GM19452 (cell line): ENCODE data around the gene ADCK2.
A peak's percentile ranks its signal among the peaks of the same experiment; 100 is the strongest.
"Not testable (repeated sequence)": the region's sequence is repeated elsewhere in the genome, so short reads cannot be mapped to it uniquely, and the experiment has no call there.

Experiments used
- ATAC-seq: cut with Tn5 transposase; IDR thresholded peaks from one replicate; pipeline ENCODE4 v1.9.1; 2021; ENCODE audit not compliant: unreplicated experiment

The ADCK2 gene

GRCh38 chr7:140691376-140692045, 18.8 kb downstream of the ADCK2 start:
- ATAC-seq, result no peak

- not testable (repeated sequence) for ATAC-seq
Measured at GRCh38 chr7:140693849-140694248, 21.1 kb downstream of the ADCK2 start.

- ATAC-seq, result no peak
Measured at GRCh38 chr7:140694592-140694991, 21.8 kb downstream of the ADCK2 start.

- no peak for ATAC-seq
Measured at GRCh38 chr7:140695381-140695780, 22.6 kb downstream of the ADCK2 start.

GRCh38 chr7:140696024-140696679, 23.4 kb downstream of the ADCK2 start:
- peak; percentile 5 for ATAC-seq

- peak; percentile 94 for ATAC-seq
Measured at GRCh38 chr7:140696680-140697446, 24.1 kb downstream of the ADCK2 start, which contains the start of gene NDUFB2. Gene NDUFB2, plus strand, starts transcription at chr7:140696708. Its CDS starts 37 bp downstream, at chr7:140696745.

- ATAC-seq, result no peak
Measured at GRCh38 chr7:140697447-140698143, 24.9 kb downstream of the ADCK2 start.

- no peak for ATAC-seq
Measured at GRCh38 chr7:140698477-140698876, 25.7 kb downstream of the ADCK2 start.

GRCh38 chr7:140702774-140703173, 30.0 kb downstream of the ADCK2 start:
- ATAC-seq, result no peak

GRCh38 chr7:140704205-140704604, 31.5 kb downstream of the ADCK2 start:
- no peak for ATAC-seq

GRCh38 chr7:140707132-140707531, 34.4 kb downstream of the ADCK2 start:
- no peak for ATAC-seq

GRCh38 chr7:140708764-140709163, 36.0 kb downstream of the ADCK2 start:
- ATAC-seq, result not testable (repeated sequence)

- ATAC-seq, result not testable (repeated sequence)
Measured at GRCh38 chr7:140712392-140712791, 39.6 kb downstream of the ADCK2 start.

- ATAC-seq, result no peak
Measured at GRCh38 chr7:140714331-140715040, 41.7 kb downstream of the ADCK2 start.

GRCh38 chr7:140719721-140720120, 47.0 kb downstream of the ADCK2 start:
- ATAC-seq, result no peak

- ATAC-seq, result no peak
Measured at GRCh38 chr7:140722254-140722653, 49.5 kb downstream of the ADCK2 start.

GRCh38 chr7:140723006-140723405, 50.3 kb downstream of the ADCK2 start:
- no peak for ATAC-seq

- no peak for ATAC-seq
Measured at GRCh38 chr7:140723574-140723973, 50.8 kb downstream of the ADCK2 start.

- no peak for ATAC-seq
Measured at GRCh38 chr7:140724706-140725105, 52.0 kb downstream of the ADCK2 start.

- ATAC-seq, result no peak
Measured at GRCh38 chr7:140726281-140726680, 53.5 kb downstream of the ADCK2 start.

GRCh38 chr7:140732416-140732815, 59.7 kb downstream of the ADCK2 start:
- no peak for ATAC-seq
